CD4-positive, alpha-beta T cell treated with Interleukin-17A for 1 hour (primary cell): ENCODE data around the gene PSMC5.
"Not testable (repeated sequence)": the region's sequence is repeated elsewhere in the genome, so short reads cannot be mapped to it uniquely, and the experiment has no call there.

Source experiments
- DNase-seq: peaks from one replicate; pipeline ENCODE4 v3.0.0-alpha.2; 2020

PSMC5 gene

DNA sequence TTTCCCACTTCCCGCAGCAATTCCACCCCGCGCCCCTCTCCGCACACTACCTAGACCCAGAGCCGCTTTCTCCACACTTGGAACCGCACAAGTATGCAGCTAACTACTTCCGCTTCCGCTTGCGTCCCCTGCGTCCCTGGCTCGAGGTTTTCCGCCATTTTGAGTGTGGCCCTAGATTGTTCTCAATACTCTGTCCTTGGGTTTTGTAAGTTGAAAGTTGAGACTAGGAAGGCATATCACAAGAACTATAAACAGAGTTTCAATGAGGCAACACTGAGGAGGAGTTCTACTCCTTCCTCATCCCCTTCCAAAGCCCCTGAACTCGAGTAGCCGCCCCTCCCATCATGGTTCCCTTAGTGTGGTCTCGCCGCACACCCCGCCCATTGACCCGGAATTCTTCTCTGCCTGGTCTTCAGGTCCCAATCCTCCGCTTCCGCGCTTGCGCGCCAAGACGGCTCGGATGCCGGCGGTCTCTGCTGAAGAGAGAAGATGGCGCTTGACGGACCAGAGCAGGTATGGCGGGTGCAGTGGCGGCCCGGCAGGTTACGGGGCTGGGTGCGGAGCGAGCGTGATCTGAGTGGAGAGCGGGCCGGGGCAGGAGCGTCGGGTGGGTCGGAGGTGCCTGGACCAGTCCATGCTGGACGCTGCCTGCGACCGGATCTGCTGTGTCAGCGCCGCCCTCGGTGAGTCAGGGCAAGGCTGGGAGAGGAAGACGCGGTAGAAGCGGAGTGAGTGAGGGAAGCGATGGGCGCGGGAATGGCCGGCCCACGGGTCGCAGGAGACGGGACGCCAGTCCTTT, at the start of gene PSMC5, which contains the start of gene FTSJ3:
Gene PSMC5, plus strand, starts transcription at position 430 of the 799 bp plus-strand sequence. Its CDS starts 60 bp downstream, at position 490.
Gene FTSJ3, minus strand, starts transcription at position 662 of the 799 bp plus-strand sequence. CDS start 761 bp downstream, outside the sequence.
- DNase-seq: peak; percentile 96

DNA sequence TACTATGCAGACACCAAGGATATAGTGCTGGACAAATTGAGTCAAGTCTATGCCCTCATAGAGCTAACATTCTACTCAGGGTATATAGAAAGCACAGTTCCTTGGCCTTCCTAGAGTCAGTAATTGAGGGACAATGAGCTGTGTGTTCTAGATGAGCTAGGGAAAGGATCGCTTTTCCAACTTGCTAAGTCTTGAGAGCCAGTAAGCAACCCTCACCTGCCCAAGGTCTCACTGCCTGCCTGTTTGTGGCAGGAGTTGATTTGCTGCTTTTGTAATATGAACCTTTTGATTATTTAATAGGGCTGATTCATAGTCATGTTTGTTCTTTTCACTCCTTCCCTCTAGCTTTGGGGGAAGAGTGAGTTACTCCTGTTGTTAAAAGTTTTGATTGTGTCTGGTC, 46.7 kb upstream of the PSMC5 start:
- DNase-seq: no peak

DNA sequence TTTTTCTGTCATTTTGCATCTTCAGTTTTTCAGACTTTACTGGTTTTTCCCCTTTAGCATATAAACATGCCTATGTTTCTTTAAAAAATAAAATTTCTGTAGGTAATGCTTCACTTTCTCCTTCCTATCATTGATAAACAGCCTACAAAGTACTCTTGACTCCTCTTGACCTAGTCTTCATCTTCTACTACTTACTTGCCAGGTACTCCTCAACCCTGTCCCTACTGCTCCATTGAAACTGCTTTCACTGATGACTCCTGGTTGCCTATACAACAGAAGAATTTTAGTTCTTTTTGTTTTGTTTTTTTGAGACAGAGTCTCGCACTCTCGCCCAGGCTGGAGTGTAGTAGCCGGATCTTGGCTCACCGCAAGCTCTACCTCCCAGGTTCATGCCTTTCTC, 46.3 kb upstream of the PSMC5 start:
- no peak for DNase-seq

DNA sequence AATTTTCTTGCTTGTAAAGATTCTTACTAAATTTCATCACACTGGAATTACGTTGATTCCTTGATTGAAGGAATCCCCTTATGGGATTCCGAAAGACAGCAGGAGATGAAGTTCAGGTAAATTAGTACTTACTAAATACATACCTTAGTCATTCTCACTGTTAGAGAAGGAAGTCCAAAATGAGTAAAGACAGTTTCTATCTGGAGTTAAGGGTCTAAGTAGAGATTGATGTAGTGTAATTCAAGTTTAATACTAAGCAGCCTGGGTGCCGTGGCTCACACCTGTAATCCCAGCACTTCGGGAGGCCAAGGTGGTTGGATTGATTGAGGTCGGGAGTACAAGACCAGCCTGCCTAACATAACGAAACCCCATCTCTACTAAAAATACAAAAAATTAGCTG, 43.7 kb upstream of the PSMC5 start:
- DNase-seq: no peak

DNA sequence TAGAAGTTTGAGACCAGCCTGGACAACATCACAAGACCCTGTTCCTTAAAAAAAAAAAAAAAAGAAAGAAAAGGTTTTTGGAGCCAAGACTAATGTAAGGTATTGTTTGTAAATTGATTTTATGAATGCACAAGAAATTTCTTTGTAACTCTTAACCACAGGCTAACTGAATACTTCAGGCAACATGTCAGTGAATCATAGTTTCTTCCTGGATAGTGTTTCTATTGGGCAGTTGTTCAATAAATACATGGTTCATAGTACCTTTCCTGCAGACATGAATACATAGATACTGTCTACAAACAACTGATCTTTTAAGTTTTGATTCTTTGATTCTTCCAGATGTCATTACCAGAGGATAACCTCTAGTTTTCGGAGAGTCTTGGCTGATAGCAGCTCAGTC, 41.7 kb upstream of the PSMC5 start:
- no peak for DNase-seq

DNA sequence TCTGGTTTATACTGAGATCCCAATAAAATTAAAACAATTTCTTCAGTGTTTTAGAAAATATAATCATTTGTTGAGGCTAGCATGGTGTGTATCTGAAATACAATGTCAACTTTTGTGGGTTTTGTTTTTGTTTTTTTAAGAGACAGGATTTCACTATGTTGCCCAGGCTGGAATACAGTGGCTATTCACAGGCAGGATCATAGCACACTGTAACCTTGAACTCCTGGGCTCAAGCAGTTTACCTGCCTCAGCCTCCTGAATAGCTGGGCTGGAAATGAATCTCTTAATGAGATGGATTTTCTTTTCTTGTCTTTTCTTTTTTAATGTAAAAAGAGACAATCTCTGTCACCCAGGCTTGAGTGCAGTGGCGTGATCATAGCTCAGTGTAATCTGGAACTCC, 41.1 kb upstream of the PSMC5 start:
- no peak for DNase-seq

DNA sequence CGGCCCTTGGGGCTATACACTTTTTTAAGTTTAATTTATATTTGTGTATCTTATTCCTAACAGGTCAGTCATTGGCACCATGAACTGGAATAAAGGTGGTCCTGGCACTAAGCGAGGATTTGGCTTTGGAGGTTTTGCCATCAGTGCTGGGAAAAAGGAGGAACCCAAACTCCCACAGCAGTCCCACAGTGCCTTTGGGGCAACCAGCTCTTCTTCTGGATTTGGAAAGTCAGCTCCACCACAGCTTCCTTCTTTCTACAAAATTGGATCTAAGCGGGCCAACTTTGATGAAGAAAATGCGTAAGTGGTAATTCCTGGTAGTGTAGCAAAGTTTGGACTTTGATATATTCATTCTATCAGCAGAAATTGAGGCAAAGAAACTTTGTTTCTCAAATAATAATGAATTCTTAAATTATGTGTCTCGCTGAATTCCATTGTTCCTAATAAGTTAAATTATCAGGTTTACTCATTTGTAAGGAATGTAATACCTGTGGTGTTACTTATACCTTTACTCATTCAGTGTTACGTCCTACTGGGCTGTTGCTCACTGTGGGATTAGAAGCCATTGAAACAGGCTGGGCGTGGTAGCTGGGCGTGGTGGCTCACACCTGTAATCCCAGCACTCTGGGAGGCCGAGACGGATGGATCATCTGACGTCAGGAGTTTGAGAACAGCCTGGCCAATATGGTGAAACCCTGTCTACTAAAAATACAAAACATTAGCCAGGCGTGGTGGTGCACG, 40.1 kb upstream of the PSMC5 start:
- DNase-seq: no peak

DNA sequence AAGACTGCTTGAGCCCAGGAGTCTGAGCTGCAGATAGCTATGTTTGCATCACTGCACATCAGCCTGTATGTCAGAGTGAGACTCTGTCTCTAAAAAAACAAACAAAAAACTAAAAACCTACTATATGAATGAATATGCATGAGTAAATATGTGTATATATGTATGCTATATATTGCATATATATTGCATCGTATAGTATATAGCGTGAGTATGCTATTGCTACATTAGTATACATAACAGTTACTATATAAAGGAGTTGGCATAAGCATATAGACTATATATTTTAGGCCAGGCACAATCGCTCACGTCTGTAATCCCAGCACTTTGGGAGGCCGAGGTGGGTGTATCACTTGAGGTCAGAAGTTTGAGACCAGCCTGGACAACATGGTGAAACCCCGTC, 37.2 kb upstream of the PSMC5 start:
- no peak for DNase-seq

DNA sequence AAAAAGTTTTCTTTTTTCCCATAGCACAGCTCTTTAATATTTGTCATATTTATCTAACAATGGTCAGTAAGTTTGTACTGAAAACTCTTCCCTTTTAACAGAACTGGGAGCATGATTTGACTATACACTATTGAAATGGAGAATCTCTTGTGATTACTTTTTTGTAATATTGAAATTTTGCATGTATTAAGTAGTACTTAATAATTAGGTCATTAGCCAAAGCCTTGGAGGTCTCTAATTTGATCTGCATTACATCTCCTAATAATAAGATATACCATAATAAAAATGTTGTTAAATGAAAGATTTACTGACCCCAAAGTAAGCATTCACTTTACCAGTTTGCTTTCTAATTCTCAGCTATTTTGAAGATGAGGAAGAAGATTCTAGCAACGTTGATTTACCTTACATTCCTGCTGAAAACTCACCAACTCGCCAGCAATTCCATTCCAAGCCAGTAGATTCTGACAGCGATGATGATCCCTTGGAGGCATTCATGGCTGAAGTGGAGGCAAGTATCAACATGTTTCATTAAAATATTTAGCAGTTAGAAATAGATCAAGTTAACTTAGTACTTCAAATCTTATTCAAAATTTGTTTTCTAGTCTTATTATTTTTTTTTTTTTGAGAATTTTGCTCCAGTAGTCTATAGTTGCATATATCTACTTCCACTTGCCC, 35.0 kb upstream of the PSMC5 start:
- no peak for DNase-seq

DNA sequence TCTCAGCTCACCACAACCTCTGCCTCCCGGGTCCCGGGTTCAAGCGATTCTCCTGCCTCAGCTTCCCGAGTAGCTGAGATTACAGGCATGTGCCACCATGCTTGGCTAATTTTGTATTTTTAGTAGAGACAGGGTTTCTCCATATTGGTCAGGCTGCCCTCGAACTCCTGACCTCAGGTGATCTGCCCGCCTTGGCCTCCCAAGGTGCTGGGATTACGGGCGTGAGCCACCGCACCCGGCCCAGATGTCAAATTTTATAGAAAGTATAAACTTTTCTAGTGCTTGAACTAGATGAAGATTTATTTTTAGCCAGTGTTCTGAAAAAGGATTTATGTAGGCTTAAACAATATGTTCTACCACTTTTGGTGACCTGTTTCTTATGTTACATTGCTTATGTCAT, 30.9 kb upstream of the PSMC5 start:
- DNase-seq: not testable (repeated sequence)

DNA sequence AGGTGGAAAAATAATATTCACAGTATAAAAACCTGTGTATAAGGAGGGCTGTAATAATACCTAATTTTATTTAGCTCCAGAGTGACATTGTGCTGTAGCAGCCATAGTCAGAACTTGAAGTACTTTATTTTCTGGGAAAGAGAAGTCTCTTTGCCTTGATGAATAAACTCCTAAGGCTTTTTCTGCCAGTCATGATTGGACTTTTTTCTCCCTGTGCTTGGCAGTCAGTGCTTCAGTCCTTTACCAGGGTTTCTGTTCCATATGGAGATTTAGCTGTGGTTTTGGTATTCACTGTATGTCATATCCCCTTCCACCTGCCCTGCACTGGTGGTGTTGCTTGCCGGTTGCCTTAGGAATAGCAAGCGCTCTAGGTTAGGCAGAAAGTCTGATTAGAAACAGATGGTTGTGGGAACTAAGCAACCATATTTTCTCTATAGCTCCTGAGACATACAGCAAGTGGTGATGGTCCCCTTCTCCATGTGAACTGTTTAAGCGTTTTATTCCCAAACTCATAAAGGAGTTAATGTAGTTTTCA, 28.6 kb upstream of the PSMC5 start:
- DNase-seq: no peak

DNA sequence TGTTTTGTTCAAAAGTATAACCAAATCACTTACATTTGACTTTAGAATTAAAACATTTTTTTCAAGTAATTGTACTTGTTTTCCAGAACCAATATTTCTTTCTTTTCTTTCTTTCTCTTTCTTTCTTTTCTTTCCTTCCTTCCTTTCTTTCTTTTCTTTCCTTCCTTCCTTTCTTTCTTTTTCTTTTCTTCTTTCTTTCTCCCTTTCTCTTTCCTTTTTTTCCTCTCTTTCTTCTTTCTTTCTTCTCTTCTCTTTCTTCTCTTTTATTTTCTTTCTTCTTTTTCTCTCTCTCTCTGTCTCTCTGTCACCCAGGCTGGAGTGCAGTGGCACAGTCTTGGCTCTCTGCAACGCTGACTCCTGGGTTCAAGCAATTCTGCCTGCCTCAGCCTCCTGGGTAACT, 26.4 kb upstream of the PSMC5 start:
- no peak for DNase-seq

DNA sequence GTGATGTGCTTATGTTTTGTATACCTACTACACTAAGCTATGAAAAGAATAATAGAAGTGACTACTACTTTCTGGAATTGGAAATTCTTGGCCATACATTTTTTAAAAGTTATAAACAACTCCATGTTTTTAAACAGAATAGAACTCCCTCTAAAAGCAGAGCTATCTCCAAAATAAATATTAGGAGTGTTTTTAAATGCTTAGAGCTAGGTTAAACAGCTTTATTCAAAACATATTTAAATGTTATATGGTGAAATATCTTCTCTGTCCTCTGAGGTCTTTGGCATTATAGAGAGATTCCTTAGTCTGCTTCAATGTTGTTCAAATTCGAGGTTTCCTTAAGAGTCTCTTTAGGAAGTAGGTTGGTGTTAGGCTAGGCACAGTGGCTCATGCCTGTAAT, 22.9 kb upstream of the PSMC5 start:
- no peak for DNase-seq

DNA sequence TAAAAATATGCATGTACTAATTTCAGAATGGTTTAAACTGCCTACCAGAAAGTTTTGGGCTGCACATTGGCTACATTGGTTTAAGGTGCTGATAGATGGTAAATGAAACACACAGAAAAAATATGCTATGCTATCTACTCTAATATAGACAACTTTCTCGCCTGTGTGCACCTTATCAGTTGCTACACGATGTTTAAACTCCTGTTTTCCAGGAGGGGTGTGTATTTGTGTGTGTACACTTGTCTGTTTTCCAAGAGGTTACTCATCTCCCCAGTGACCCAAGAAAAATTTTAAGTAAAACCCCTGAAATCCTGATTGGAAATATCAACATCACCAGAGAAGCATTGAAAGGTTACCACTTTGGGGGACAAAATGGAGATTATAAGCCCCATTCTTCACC, 21.6 kb upstream of the PSMC5 start:
- no peak for DNase-seq

DNA sequence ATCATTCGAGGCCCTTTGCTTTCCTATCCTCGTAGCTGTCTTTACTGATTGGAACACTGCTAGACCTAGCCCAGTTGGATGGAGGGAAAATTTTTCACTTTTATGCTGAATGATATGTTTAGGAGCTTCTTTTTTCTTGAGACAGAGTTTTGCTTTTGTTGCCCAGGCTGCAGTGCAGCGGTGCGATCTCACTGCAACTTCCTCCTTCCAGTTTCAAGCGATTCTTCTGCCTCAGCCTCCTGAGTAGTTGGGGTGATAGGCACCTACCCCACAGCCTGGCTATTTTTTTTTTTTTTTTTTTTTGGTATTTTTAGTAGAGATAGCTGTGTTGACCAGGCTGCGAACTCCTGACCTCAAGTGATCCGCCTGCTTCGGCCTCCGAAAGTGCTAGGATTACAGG, 17.3 kb upstream of the PSMC5 start:
- no peak for DNase-seq

DNA sequence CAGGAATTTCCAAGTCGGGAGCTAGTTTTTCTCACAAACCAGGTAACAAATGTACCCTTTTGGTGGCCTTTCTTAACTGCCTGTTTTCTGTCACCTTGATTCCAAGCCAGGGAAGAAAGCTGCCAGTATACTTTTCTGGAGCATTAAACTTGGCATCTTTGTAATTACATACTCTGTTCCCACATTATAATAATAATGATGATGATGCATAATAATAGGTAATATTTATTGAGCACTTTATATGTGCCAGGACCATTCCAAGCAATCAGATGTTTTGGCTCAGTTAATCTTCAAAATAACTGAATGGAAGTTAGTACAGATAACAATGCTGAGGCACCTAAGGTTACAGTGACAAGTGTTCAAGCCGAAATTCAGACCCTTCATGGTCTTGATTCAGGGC, 11.1 kb upstream of the PSMC5 start:
- no peak for DNase-seq

DNA sequence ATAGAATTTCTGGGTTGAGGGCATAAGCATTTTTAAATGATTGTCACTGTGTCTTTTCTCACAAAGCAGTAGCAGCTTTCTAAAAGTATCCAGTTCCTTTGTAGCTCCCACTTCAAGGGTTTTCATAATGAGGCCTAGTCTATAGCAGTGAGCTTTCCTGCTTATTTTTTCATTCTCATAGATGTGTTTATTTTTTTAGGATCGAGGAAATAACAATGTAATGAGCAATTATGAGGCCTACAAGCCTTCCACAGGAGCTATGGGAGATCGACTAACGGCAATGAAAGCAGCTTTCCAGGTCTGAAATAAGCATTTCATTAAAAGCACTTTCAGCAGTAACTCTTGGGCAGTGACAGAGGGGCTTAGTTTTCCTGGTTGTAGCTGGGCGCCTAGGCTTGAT, 10.6 kb upstream of the PSMC5 start:
- no peak for DNase-seq

DNA sequence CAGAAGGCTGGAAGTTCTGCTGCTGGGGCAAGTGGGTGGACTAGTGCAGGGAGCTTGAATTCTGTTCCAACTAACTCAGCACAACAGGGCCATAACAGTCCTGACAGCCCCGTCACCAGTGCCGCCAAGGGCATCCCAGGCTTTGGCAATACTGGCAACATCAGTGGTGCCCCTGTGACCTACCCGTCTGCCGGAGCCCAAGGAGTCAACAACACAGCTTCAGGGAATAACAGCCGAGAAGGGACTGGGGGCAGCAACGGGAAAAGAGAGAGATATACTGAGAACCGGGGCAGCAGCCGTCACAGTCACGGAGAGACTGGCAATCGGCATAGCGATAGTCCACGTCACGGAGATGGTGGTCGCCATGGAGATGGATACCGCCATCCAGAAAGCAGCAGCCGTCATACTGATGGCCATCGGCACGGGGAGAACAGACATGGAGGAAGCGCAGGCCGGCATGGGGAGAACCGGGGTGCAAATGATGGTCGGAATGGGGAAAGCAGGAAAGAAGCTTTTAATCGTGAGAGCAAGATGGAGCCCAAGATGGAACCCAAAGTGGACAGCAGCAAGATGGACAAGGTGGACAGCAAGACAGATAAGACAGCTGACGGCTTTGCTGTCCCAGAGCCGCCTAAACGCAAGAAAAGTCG, 9.4 kb upstream of the PSMC5 start:
- no peak for DNase-seq

DNA sequence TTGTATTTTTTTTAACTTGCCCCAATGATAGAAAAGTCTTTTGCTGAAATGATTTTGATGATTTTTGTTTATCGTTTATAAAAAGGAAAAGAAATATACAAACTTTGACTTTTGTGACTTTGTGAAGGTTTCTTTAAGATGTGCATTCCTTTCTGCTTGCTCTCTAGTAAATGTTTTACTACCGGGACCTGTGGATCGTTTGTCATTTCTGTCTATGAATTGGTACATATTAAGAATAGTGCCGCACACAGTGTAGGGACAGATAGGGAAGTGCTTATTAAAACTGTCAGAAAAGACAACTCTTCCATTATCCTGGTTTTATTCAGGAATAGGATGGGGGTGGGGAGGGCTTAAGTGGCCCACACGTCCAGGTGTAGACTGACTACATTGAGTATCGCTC, 8.1 kb upstream of the PSMC5 start:
- DNase-seq: no peak

DNA sequence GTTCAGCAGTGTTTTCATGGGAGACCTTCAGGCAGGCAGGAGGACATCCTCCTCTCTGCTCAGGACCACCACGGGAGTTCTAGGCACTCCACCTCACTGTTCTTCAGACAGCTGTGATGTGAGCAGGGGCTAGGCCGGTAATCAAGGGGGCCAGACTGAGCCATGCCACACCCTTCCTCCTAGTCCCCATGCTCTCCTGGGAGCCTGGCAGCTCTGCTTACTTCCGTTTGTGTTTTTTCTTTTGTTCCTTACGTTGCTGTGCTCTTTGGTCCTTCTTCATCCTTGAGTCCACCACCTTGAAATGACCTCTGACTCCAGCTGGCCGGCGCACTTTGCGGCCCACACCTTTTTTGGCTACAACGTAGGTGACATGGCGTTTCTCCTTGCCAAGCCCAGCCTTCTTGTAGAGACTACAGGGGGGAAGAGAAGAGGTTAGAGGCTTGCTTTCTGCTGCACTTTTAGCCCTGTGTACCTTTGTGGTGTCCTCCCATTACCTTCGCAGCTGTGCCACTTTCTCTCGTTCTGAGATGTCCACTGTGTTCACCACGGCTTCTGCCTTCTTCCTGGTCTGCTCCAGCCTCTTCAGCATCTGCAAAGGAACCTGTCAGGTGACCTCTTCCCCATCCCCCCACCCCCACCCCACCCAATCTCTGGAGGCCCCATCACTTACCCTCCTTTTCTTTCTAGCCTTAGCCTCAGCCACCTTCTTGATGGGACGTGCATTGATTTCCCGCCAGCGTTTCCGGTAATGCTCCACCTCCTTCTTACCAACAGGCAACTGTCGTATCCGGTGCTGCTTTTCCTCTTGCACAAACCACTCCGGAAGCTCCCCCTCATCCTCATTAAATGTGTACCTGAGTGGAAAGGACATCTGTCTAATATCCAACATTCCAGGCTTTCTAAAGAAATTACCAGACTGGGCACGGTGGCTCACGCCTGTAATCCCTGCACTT, 7.4 kb upstream of the PSMC5 start:
- DNase-seq: peak; percentile 28

DNA sequence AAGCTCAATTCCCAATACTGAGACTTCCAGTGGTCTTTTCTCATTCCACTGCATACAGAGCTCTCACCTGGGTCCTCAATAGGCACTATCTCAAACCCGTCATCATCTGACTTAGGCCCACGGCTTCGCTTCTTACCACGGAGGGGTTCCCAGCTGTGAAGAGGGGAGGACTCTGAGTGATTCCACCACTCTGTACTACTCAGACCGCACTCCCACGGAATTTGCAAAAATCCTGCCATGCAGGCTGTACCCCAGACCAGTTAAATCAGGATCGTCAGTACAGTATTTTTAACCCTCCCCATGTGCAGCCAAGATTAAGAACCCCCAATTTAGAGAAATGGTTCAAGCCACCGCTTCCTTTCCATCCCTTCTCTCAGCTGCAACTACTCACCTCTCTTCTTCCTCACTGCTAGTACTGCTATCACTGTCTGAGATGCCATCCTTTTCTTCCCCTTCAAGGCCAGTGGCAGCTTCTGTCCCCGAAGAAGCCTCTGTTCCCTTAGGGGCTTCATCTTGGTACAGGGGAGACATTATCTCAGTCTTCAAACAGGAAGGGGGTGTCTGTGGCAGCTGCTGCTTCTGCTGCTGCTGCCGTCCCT, 6.2 kb upstream of the PSMC5 start:
- no peak for DNase-seq
